Suppressor macrophage treated with lipopolysaccharide for 1 hour (primary cell): ENCODE data around the gene TSSK6.

Source experiments
- DNase-seq, 3 donors: peaks; one replicate each; pipeline ENCODE4 v3.0.0-alpha.2; 2020 to 2022

TSSK6 gene

GRCh38 chr19:19502808-19503602, 12.3 kb downstream of the TSSK6 start:
- no peak for DNase-seq

- DNase-seq = no peak
These were observed 13.1 kb downstream of the TSSK6 start for GRCh38 chr19:19502281-19502680.

- no peak for DNase-seq
These were observed 13.6 kb downstream of the TSSK6 start for GRCh38 chr19:19501798-19502197.

- DNase-seq = no peak
These were observed 14.2 kb downstream of the TSSK6 start for GRCh38 chr19:19500975-19501644.

GRCh38 chr19:19499272-19499995, 15.9 kb downstream of the TSSK6 start:
- no peak for DNase-seq

GRCh38 chr19:19498255-19498991, 16.9 kb downstream of the TSSK6 start:
- DNase-seq = no peak

- no peak for DNase-seq
These were observed 19.4 kb downstream of the TSSK6 start for GRCh38 chr19:19495614-19496603.

GRCh38 chr19:19493841-19494546, 21.4 kb downstream of the TSSK6 start:
- DNase-seq = peak in 1 of 3 donors; percentile 25

GRCh38 chr19:19492026-19492610, 23.2 kb downstream of the TSSK6 start:
- no peak for DNase-seq

- DNase-seq = no peak
These were observed 23.9 kb downstream of the TSSK6 start for GRCh38 chr19:19491321-19492025.

- DNase-seq = peak; percentile 78 to 85 (median 83)
These were observed 25.0 kb downstream of the TSSK6 start for GRCh38 chr19:19490214-19490968.

GRCh38 chr19:19489804-19490204, 25.5 kb downstream of the TSSK6 start:
- DNase-seq = no peak

GRCh38 chr19:19488875-19489690, 26.3 kb downstream of the TSSK6 start:
- DNase-seq = peak; percentile 69 to 83 (median 74)

- no peak for DNase-seq
These were observed 27.1 kb downstream of the TSSK6 start for GRCh38 chr19:19487950-19488874.

GRCh38 chr19:19487077-19487949, 28.0 kb downstream of the TSSK6 start:
- DNase-seq = no peak
